Esophagus muscularis mucosa (tissue), 4 donors: ENCODE measurements around the gene LBP.

Source experiments
- EP300 ChIP-seq: sonication (generic); formaldehyde crosslinking; IDR thresholded peaks from one replicate; pipeline ENCODE4 v1.6.1; 2017; ENCODE audit warnings: antibody characterized with exemption
- POLR2A ChIP-seq: fragments of 450-650 bp; IDR thresholded peaks from one replicate; pipeline ENCODE4 v1.6.1; 2017; ENCODE audit warnings: antibody characterized with exemption, moderate library complexity, mild to moderate bottlenecking, low read depth
- TF ChIP-seq, protein P1 (sequence below), 3 experiments: fragments of 200-600 bp in 2 of 3; fragments of 450-650 bp in 1 of 3; sonication (generic) in 2 of 3; IDR thresholded peaks; one replicate each; pipeline ENCODE4 v1.5.1; 2017 to 2019; ENCODE audit warnings: antibody characterized with exemption in 3 of 3, mild to moderate bottlenecking in 2 of 3, moderate library complexity in 1 of 3

DNA sequence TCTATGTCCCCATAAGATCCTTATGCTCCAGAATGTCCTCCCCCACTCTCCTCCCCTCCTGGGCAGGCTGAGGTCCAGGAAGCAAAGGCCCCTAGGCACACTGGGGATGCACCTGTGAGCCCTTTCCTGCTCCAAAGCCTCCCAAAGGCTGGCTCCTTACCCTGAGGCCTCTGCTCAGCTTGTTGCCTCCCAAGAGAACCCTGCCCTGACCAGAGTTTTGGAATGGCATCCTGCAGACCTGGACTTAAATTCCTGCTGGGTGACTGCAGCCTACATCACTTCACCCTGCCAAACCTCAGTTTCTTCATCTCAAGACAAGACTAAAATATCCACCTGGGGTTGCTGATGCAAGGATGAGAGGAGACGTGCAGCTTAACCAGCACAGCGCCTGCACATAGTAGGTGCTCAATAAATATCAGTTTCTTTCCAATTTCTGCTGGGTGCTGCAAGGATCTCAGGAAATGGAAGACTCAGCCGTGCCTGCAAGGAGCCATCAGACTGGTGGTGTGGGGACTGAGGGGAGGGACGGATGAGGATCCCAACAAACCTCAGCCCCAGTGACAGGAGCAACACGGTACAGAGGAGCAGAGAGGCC lies 2.1 kb upstream of the LBP start:
- TF ChIP-seq, protein P1, sequence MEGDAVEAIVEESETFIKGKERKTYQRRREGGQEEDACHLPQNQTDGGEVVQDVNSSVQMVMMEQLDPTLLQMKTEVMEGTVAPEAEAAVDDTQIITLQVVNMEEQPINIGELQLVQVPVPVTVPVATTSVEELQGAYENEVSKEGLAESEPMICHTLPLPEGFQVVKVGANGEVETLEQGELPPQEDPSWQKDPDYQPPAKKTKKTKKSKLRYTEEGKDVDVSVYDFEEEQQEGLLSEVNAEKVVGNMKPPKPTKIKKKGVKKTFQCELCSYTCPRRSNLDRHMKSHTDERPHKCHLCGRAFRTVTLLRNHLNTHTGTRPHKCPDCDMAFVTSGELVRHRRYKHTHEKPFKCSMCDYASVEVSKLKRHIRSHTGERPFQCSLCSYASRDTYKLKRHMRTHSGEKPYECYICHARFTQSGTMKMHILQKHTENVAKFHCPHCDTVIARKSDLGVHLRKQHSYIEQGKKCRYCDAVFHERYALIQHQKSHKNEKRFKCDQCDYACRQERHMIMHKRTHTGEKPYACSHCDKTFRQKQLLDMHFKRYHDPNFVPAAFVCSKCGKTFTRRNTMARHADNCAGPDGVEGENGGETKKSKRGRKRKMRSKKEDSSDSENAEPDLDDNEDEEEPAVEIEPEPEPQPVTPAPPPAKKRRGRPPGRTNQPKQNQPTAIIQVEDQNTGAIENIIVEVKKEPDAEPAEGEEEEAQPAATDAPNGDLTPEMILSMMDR (IDR thresholded peaks at IDR 0.05), result no peak
- TF ChIP-seq POLR2A (no peak), EP300 (no peak)
